Esophagus muscularis mucosa (tissue), 4 donors: Measurements from ENCODE around the gene ODF2L. TPM values are rescaled to one million over a fixed set of nuclear protein-coding genes. Genes with fewer than 3 reads are reported as not detected.

Experiments
- DNase-seq: peaks from one replicate; pipeline ENCODE4 v3.0.0-alpha.2; 2017; ENCODE audit errors: extremely low spot score
- H3K27ac ChIP-seq, 4 donors: fragments of 200-600 bp; sonication (generic); replicated peaks in 1 of 4; 1 replicate in 3 of 4; 2 replicates in 1 of 4; pipeline ENCODE4 v1.5.1; 2016 to 2019; ENCODE audit warnings: mild to moderate bottlenecking in 1 of 4
- H3K27me3 ChIP-seq, 4 donors: fragments of 200-600 bp; sonication (generic); one replicate each; pipeline versions ENCODE4 v1.5.1 to v1.6.0; 2016 to 2019
- H3K36me3 ChIP-seq, 4 donors: fragments of 200-600 bp; sonication (generic); one replicate each; pipeline ENCODE4 v1.5.1; 2016 to 2019
- H3K4me1 ChIP-seq, 4 donors: fragments of 200-600 bp; sonication (generic); one replicate each; pipeline ENCODE4 v1.5.1; 2016 to 2019
- H3K4me3 ChIP-seq, 4 donors: fragments of 200-600 bp; sonication (generic); 1 replicate in 2 of 4; 2 replicates in 2 of 4; pipeline ENCODE4 v1.5.1; 2016 to 2019; ENCODE audit warnings: mild to moderate bottlenecking in 4 of 4, moderate library complexity in 1 of 4
- H3K9me3 ChIP-seq, 4 donors: fragments of 200-600 bp; sonication (generic); 1 replicate in 3 of 4; 2 replicates in 1 of 4; pipeline ENCODE4 v1.5.1; 2016 to 2019
- EP300 ChIP-seq: sonication (generic); formaldehyde crosslinking; IDR thresholded peaks from one replicate; pipeline ENCODE4 v1.6.1; 2017; ENCODE audit warnings: antibody characterized with exemption
- POLR2A ChIP-seq: fragments of 450-650 bp; IDR thresholded peaks from one replicate; pipeline ENCODE4 v1.6.1; 2017; ENCODE audit warnings: antibody characterized with exemption, moderate library complexity, mild to moderate bottlenecking, low read depth
- POLR2AphosphoS5 ChIP-seq, 2 donors: sonication (generic); formaldehyde crosslinking; IDR thresholded peaks; one replicate each; pipeline ENCODE4 v1.6.1; 2017; ENCODE audit warnings: antibody characterized with exemption in 2 of 2
- WGBS: methylation state at CpG from one replicate; pipeline ENCODE4 v1.1.5; 2018; 5-methylcytosine and 5-hydroxymethylcytosine counted together
- intact Hi-C: fragments of 100-400 bp; cut with DNase I; formaldehyde crosslinking; loops from one replicate; pipeline ENCODE4 v1.15.1; 2023
- total RNA-seq, 4 donors: library from RNA; depleted of rRNA; stranded (reverse); fragments of >200 nt; gene quantifications; one replicate each; pipeline versions ENCODE4 v1.1.0 to v1.2.1, GENCODE V29; 2016
- TF ChIP-seq, protein P1 (sequence below), 3 experiments: fragments of 200-600 bp in 2 of 3; fragments of 450-650 bp in 1 of 3; sonication (generic) in 2 of 3; IDR thresholded peaks; one replicate each; pipeline ENCODE4 v1.5.1; 2017 to 2019; ENCODE audit warnings: antibody characterized with exemption in 3 of 3, mild to moderate bottlenecking in 2 of 3, moderate library complexity in 1 of 3

ODF2L gene
- total RNA-seq, 4 donors from 2014 or later, result 11.6 to 18.7 (median 13.3) TPM

GRCh38 chr1:86339014-86339812 is 56.9 kb downstream of the ODF2L start:
- Histone ChIP-seq H3K4me1 (no peaks in the 10 kb centered on the region), H3K27ac (no peak overlapping the region), H3K4me3 (no peak overlapping the region), H3K36me3 (no peaks in the 10 kb centered on the region), H3K9me3 (no peaks in the 10 kb centered on the region), H3K27me3 (no peaks in the 10 kb centered on the region)
- TF ChIP-seq EP300 (no peak), POLR2A (no peak)
- TF ChIP-seq, protein P1, sequence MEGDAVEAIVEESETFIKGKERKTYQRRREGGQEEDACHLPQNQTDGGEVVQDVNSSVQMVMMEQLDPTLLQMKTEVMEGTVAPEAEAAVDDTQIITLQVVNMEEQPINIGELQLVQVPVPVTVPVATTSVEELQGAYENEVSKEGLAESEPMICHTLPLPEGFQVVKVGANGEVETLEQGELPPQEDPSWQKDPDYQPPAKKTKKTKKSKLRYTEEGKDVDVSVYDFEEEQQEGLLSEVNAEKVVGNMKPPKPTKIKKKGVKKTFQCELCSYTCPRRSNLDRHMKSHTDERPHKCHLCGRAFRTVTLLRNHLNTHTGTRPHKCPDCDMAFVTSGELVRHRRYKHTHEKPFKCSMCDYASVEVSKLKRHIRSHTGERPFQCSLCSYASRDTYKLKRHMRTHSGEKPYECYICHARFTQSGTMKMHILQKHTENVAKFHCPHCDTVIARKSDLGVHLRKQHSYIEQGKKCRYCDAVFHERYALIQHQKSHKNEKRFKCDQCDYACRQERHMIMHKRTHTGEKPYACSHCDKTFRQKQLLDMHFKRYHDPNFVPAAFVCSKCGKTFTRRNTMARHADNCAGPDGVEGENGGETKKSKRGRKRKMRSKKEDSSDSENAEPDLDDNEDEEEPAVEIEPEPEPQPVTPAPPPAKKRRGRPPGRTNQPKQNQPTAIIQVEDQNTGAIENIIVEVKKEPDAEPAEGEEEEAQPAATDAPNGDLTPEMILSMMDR (IDR thresholded peaks at IDR 0.05), result no peak
- no peak for DNase-seq
- WGBS, result 65% methylated on average over 6 of the region's 7 CpGs
- intact Hi-C loops, result no loop called here

DNA sequence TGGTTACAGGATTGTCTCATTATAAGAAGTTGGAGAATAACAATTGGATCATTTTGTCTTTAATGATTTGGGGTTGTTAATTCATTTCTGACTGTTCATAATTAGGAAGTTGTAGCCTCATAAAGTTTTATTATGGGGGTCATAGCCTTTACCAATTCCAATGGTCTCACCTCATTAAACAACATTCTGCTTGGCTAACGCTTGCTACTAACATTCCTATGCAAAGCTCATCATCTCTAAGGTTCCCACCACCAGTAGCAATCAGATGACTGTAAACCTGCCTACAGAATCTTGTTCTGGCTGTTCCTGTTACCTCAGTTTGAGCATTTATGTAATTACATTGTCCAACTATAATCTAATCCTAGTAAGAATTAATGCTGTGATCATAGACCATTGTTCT is 60.2 kb downstream of the ODF2L start:
- TF ChIP-seq, protein P1 (IDR thresholded peaks at IDR 0.05), result no peak
- TF ChIP-seq POLR2A (no peak), EP300 (no peak), POLR2AphosphoS5 (IDR thresholded peaks at IDR 0.05) (no peak)
- 81% methylated on average over 1 of the region's 1 CpG for WGBS
- no peak overlapping the region for H3K4me3 ChIP-seq
- no peaks in the 10 kb centered on the region for H3K36me3 ChIP-seq
- H3K27me3 ChIP-seq, result no peaks in the 10 kb centered on the region
- H3K9me3 ChIP-seq, result no peaks in the 10 kb centered on the region
- H3K27ac ChIP-seq, result no peak overlapping the region
- intact Hi-C loops, result no loop called here
- no peaks in the 10 kb centered on the region for H3K4me1 ChIP-seq
- DNase-seq, result no peak

- Histone ChIP-seq H3K27ac (no peak overlapping the region), H3K4me3 (no peak overlapping the region), H3K9me3 (no peaks in the 10 kb centered on the region), H3K27me3 (no peaks in the 10 kb centered on the region), H3K36me3 (no peaks in the 10 kb centered on the region), H3K4me1 (no peaks in the 10 kb centered on the region)
- no peak for DNase-seq
- intact Hi-C loops, result no loop called here
- TF ChIP-seq EP300 (no peak), POLR2A (no peak), POLR2AphosphoS5 (IDR thresholded peaks at IDR 0.05) (no peak)
- TF ChIP-seq, protein P1 (IDR thresholded peaks at IDR 0.05), result no peak
Observed at GRCh38 chr1:86325264-86325663, 70.9 kb downstream of the ODF2L start.

DNA sequence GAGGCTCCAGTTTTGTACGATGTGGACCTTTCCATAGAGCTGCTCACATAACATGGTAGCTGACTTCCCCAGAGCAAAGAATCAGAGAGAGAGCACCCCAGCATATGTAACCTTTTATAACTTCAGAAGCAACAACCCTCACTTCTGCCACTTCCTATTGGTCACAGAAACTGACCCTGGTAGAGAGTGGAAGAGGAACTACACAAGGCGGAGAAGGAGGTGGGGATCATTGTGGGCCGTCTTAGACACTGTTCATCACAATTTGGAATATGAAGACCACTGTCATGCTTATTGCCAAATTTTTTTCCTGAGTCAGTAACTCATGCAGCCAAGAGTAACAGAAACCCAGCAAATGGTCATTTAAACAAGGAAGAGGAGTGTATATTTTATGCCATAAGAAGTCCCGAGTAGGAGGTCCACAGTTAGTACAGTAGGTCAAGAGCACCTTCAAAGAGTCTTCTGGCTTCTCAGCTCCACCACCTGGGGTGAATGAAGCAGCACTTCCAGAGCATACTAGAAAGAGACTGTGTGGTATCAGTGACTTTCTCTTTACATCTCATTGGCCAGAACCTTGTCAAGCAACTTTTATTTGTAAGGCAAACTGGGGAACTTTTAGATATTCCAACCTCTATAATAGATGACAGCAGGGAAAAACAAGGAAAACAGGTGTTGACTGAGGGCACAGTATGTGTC is 71.8 kb downstream of the ODF2L start:
- WGBS, result 81% methylated on average over 4 of the region's 4 CpGs
- intact Hi-C loops, result no loop called here
- H3K36me3 ChIP-seq, result no peaks in the 10 kb centered on the region
- H3K9me3 ChIP-seq, result no peaks in the 10 kb centered on the region
- no peak overlapping the region for H3K27ac ChIP-seq
- no peak for DNase-seq
- H3K4me1 ChIP-seq, result no peaks in the 10 kb centered on the region
- H3K27me3 ChIP-seq, result no peaks in the 10 kb centered on the region
- no peak overlapping the region for H3K4me3 ChIP-seq
- TF ChIP-seq POLR2AphosphoS5 (IDR thresholded peaks at IDR 0.05) (no peak), EP300 (no peak), POLR2A (no peak)
- TF ChIP-seq, protein P1 (IDR thresholded peaks at IDR 0.05), result no peak
